ENCODE results near the gene CCDC78. TPM values are rescaled to one million over a fixed set of nuclear protein-coding genes. Genes with fewer than 3 reads are reported as not detected.

Gene CCDC78
- total and polyA plus RNA-seq, 2 of the 13 experiments (the other 11 are each of a cell fraction or from before 2014, with no cell fraction given) = 0.53 to 1.5 TPM

DNA sequence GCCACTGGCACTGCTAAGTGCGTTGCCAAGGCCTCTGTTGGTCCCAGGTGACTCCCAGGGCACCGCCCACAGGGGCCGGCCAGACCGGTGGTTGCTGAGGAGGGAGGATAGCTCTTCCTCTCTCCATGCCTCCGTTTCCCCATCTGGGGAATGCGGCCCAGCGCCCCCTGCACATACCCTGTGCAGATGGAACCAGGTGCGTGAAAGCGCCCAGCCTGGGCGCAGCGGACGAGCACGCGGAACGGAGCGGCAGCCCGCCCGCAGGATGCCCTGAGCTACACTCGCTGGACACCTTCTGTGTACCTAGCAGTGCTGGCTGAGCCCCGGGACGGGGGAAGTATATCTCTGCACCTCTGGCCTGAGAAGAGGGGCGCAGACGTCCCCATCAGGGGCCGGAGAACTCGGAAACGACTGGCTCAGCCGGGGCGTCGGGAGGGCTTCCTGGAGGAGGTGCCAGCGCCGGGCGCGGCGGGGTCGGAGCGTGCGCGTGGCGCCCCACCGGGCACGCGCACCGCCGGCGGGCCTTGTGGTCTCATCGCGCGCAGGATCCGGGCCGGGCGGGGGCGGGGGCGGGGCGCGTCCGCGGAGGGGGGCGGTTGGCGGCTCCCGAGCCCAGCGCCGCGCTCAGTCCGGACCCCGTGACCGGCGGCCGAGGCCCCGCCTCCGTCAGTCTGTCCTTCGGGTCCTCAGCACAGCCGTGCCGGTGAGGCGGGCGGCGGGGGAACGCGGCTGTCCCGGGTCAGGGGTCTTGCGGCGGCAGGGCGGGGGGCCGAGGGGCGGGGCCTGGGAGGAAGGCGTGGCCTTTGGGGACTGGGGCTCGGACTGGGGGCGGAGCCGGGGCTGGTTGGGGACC, at the start of gene CCDC78, which contains the start of gene HAGHL (continued):
- TF ChIP-seq ZNF616 (CRISPR knock-in tag; IDR thresholded peaks at IDR 0.05; ENCODE audit: low read depth) = no peak
- TF ChIP-seq ZNF549 (CRISPR knock-in tag; IDR thresholded peaks at IDR 0.05) = no peak
- TF ChIP-seq TOPORS (CRISPR knock-in tag; IDR thresholded peaks at IDR 0.05) = no peak
- TF ChIP-seq MTA1 (CRISPR knock-in tag; IDR thresholded peaks at IDR 0.05; ENCODE audit: borderline replicate concordance) = no peak
- TF ChIP-seq TERF1 (CRISPR knock-in tag; IDR thresholded peaks at IDR 0.05) = no peak
- no peak for TF ChIP-seq ATM (IDR thresholded peaks at IDR 0.05; ENCODE audit: borderline replicate concordance)
- TF ChIP-seq ZBTB38 (CRISPR knock-in tag; IDR thresholded peaks at IDR 0.05) = 0 out of 2 replicates have a peak, but pooled peaks have one; percentile 21
- no peak for TF ChIP-seq ETV5 (CRISPR knock-in tag; IDR thresholded peaks at IDR 0.05; ENCODE audit: borderline replicate concordance)

- 0 out of 2 replicates have a peak, but pooled peaks cover 2% of the 10 kb centered on the region for H4K20me1 ChIP-seq (ENCODE audit: insufficient read depth, low read length)
- no peaks in the 10 kb centered on the region for H3K4me1 ChIP-seq (ENCODE audit: insufficient read depth, low read length)
- ChIA-PET POLR2A (no interaction called here), CTCF (ENCODE audit: low intra/inter-chr PET ratio, low total read pairs) (no interaction called here)
- in situ Hi-C loops (cut with HindIII; ENCODE audit: extremely low pct_ligation_motif_present, low pct_unique_long_range_greater_than_20kb) = no loop called here
- no peak overlapping the region for H3K4me3 ChIP-seq (replicated peaks in 1 of 3; ENCODE audit: insufficient read depth in 1 of 3, low read depth in 2 of 3, low read length in 3 of 3)
- ATAC-seq = no peak
- WGBS (ENCODE audit: low lambda C conversion rate) = 19% methylated on average over 8 of the region's 36 CpGs
- H3K79me2 ChIP-seq (ENCODE audit: insufficient read depth, low read length) = no peaks in the 10 kb centered on the region
- intact Hi-C loops (cut with micrococcal nuclease; ENCODE audit: unreplicated experiment) = no loop called here
- FAIRE-seq = no peak
- H3K9me3 ChIP-seq (ENCODE audit: low read length) = no peaks in the 10 kb centered on the region
- H3K4me2 ChIP-seq (ENCODE audit: low read depth, low read length) = no peak overlapping the region
- no peak for DNase-seq (ENCODE audit: low spot score)
- H2AFZ ChIP-seq (ENCODE audit: low read length) = no peak overlapping the region
- peaks cover 6 to 48% of the 10 kb centered on the region in 2 experiments for H3K27me3 ChIP-seq (ENCODE audit: control insufficient read depth in 1 of 2, insufficient read depth in 2 of 2, low read length in 2 of 2)
- no peak overlapping the region for H3K27ac ChIP-seq (ENCODE audit: extremely low read length, insufficient read depth, low read length)
- H3K9ac ChIP-seq (ENCODE audit: insufficient read depth, low read depth, low read length) = no peak overlapping the region
- H3K36me3 ChIP-seq (replicated peaks in 1 of 2; ENCODE audit: control insufficient read depth in 1 of 2, insufficient read depth in 2 of 2, low read length in 2 of 2) = no peaks in the 10 kb centered on the region
- no TSS peak for BruUV-seq (replicated peaks)
- no peak for TF ChIP-seq ASH2L (IDR thresholded peaks at IDR 0.05; ENCODE audit: insufficient read length, low read depth, low read length)
- TF ChIP-seq ETV5 (CRISPR knock-in tag; IDR thresholded peaks at IDR 0.05; ENCODE audit: borderline replicate concordance) = no peak
- no peak for TF ChIP-seq ZNF251 (CRISPR knock-in tag; IDR thresholded peaks at IDR 0.05)
- TF ChIP-seq, protein P1, sequence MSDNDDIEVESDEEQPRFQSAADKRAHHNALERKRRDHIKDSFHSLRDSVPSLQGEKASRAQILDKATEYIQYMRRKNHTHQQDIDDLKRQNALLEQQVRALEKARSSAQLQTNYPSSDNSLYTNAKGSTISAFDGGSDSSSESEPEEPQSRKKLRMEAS (IDR thresholded peaks at IDR 0.05) = no peak
- TF ChIP-seq PAF1 (CRISPR knock-in tag; IDR thresholded peaks at IDR 0.05) = no peak
- no peak for TF ChIP-seq ZSCAN21 (CRISPR knock-in tag; IDR thresholded peaks at IDR 0.05; ENCODE audit: borderline replicate concordance)
- no peak for TF ChIP-seq ZNF333 (CRISPR knock-in tag; IDR thresholded peaks at IDR 0.05; ENCODE audit: borderline replicate concordance)
Observed at GRCh38 chr16:775236-775796, 49.1 kb upstream of the CCDC78 start.
